H1 (cell line): Measurements from ENCODE around the gene CCNI. TPM values are rescaled to one million over a fixed set of nuclear protein-coding genes. Genes with fewer than 3 reads are reported as not detected.

Experiments
- CTCF ChIA-PET: fragments of 300-600 bp; sonication (Branson Sonifier 250); formaldehyde crosslinking; loops from one replicate; lab custom pipeline; 2021; ENCODE audit not compliant: partially characterized antibody; lab: Charles Lee
- POLR2A ChIA-PET: fragments of 300-600 bp; sonication (Branson Sonifier 250); formaldehyde crosslinking; loops from one replicate; lab custom pipeline; 2021; ENCODE audit warnings: inconsistent platforms; ENCODE audit not compliant: partially characterized antibody; lab: Charles Lee
- DNase-seq, 2 experiments: peaks; one replicate each; pipeline versions ENCODE4 v3.0.0 to v3.0.0-alpha.2; 2010 to 2022; ENCODE audit warnings: low spot score in 2 of 2, low read depth in 1 of 2, mixed read lengths in 1 of 2
- FAIRE-seq: peaks from 2 replicates; lab custom pipeline; 2011; peaks lifted over from hg19 to GRCh38; lab: Jason Lieb, UNC
- H2AFZ ChIP-seq: 2 replicates; pipeline ENCODE4 v1.8.1; 2012; ENCODE audit warnings: low read length, inconsistent platforms
- H2AK5ac ChIP-seq: 2 replicates; pipeline ENCODE4 v1.6.1; 2013; ENCODE audit warnings: low read depth, low read length
- H2BK120ac ChIP-seq: replicated peaks from 2 replicates; pipeline ENCODE3; 2013; ENCODE audit warnings: low read depth, low read length, inconsistent platforms
- H2BK12ac ChIP-seq: 2 replicates; pipeline ENCODE4 v1.6.1; 2013; ENCODE audit warnings: low read depth, low read length
- H2BK15ac ChIP-seq: 2 replicates; pipeline ENCODE4 v1.6.1; 2013; ENCODE audit warnings: low read length
- H2BK20ac ChIP-seq: 2 replicates; pipeline ENCODE4 v1.6.1; 2013; ENCODE audit warnings: low read length
- H2BK5ac ChIP-seq: 2 replicates; pipeline ENCODE4 v1.6.1; 2013; ENCODE audit warnings: low read depth, low read length
- H3K14ac ChIP-seq: 2 replicates; pipeline ENCODE4 v1.6.1; 2013; ENCODE audit warnings: inconsistent platforms; ENCODE audit not compliant: insufficient read length
- H3K18ac ChIP-seq: 2 replicates; pipeline ENCODE4 v1.6.1; 2013; ENCODE audit warnings: low read length; ENCODE audit errors: extremely low read depth
- H3K23ac ChIP-seq: 2 replicates; pipeline ENCODE4 v1.6.1; 2013; ENCODE audit warnings: inconsistent platforms; ENCODE audit not compliant: insufficient read length
- H3K23me2 ChIP-seq: 2 replicates; pipeline ENCODE4 v1.6.1; 2013; ENCODE audit warnings: low read depth, low read length
- H3K27ac ChIP-seq: 2 replicates; pipeline ENCODE4 v1.6.1; 2011; ENCODE audit warnings: low read depth, low read length, inconsistent platforms
- H3K27me3 ChIP-seq, 4 experiments: replicated peaks in 1 of 4; 1 replicate in 1 of 4; 2 replicates in 3 of 4; pipeline versions ENCODE4 v1.6.1 to v1.8.1; 2011 to 2013; ENCODE audit warnings: low read length in 3 of 4, mild to moderate bottlenecking in 3 of 4, inconsistent platforms in 2 of 4, mixed read lengths in 2 of 4, moderate library complexity in 1 of 4; ENCODE audit not compliant: control insufficient read depth in 3 of 4, insufficient read depth in 3 of 4; ENCODE audit errors: extremely low read depth in 1 of 4
- H3K36me3 ChIP-seq, 4 experiments: 2 replicates each; pipeline versions ENCODE4 v1.6.1 to v1.8.1; 2011 to 2013; ENCODE audit warnings: mild to moderate bottlenecking in 4 of 4, low read length in 3 of 4, moderate library complexity in 2 of 4, control low read depth in 1 of 4, inconsistent platforms in 1 of 4; ENCODE audit not compliant: insufficient read depth in 4 of 4, control insufficient read depth in 2 of 4
- H3K4ac ChIP-seq: replicated peaks from 2 replicates; pipeline ENCODE3; 2013; ENCODE audit warnings: low read length, low read depth, mixed read lengths, inconsistent platforms; ENCODE audit not compliant: insufficient read length
- H3K4me1 ChIP-seq, 4 experiments: replicated peaks in 1 of 4; 1 replicate in 1 of 4; 2 replicates in 3 of 4; pipeline versions ENCODE4 v1.6.1 to v1.8.1; 2011 to 2013; ENCODE audit warnings: low read length in 3 of 4, inconsistent platforms in 2 of 4, mixed read lengths in 1 of 4; ENCODE audit not compliant: insufficient read depth in 4 of 4, control insufficient read depth in 3 of 4
- H3K4me2 ChIP-seq, 2 experiments: 2 replicates each; pipeline versions ENCODE4 v1.6.1 to v1.8.1; 2011 to 2013; ENCODE audit warnings: low read depth in 2 of 2, low read length in 2 of 2, control low read depth in 1 of 2, inconsistent platforms in 1 of 2, mild to moderate bottlenecking in 1 of 2; ENCODE audit not compliant: insufficient read depth in 1 of 2
- H3K4me3 ChIP-seq, 4 experiments: fragments of 200-600, 300-600 bp in 1 of 4; sonication (generic), shearing (Covaris generic), sonication (Bioruptor Twin) in 1 of 4; 2 replicates each; pipeline versions ENCODE4 v1.5.1 to v1.8.1; 2011 to 2016; ENCODE audit warnings: low read length in 4 of 4, low read depth in 3 of 4, control low read depth in 2 of 4, inconsistent platforms in 2 of 4, mild to moderate bottlenecking in 2 of 4, mixed read lengths in 1 of 4, moderate library complexity in 1 of 4; ENCODE audit not compliant: insufficient read depth in 2 of 4; ENCODE audit errors: extremely low read depth in 1 of 4
- H3K56ac ChIP-seq: replicated peaks from 2 replicates; pipeline ENCODE3; 2013; ENCODE audit warnings: low read depth, mild to moderate bottlenecking, mixed read lengths, low read length, inconsistent platforms; ENCODE audit not compliant: insufficient read length
- H3K79me1 ChIP-seq: 2 replicates; pipeline ENCODE4 v1.6.1; 2013; ENCODE audit warnings: low read depth, low read length, control low read depth
- H3K79me2 ChIP-seq, 2 experiments: 2 replicates each; pipeline versions ENCODE4 v1.6.1 to v1.8.1; 2012 to 2013; ENCODE audit warnings: low read length in 2 of 2, mild to moderate bottlenecking in 2 of 2, inconsistent platforms in 1 of 2; ENCODE audit not compliant: insufficient read depth in 2 of 2, control insufficient read depth in 1 of 2
- H3K9ac ChIP-seq, 4 experiments: replicated peaks in 1 of 4; 1 replicate in 1 of 4; 2 replicates in 3 of 4; pipeline versions ENCODE4 v1.6.1 to v1.8.1; 2011 to 2013; ENCODE audit warnings: low read depth in 3 of 4, low read length in 3 of 4, control low read depth in 2 of 4, mild to moderate bottlenecking in 2 of 4, moderate library complexity in 2 of 4, inconsistent platforms in 1 of 4; ENCODE audit errors: extremely low read depth in 1 of 4
- H3K9me3 ChIP-seq, 2 experiments: 2 replicates each; pipeline versions ENCODE4 v1.6.1 to v1.8.1; 2012 to 2013; ENCODE audit warnings: mild to moderate bottlenecking in 2 of 2, moderate library complexity in 2 of 2, control low read depth in 1 of 2, inconsistent platforms in 1 of 2, low read depth in 1 of 2, low read length in 1 of 2, mixed read lengths in 1 of 2; ENCODE audit not compliant: insufficient read depth in 2 of 2
- H4K20me1 ChIP-seq, 2 experiments: replicated peaks in 1 of 2; 2 replicates each; pipeline versions ENCODE3 to v1.8.1; 2011 to 2013; ENCODE audit warnings: inconsistent platforms in 2 of 2, low read length in 2 of 2, mild to moderate bottlenecking in 1 of 2; ENCODE audit not compliant: insufficient read depth in 2 of 2, control insufficient read depth in 1 of 2
- H4K5ac ChIP-seq: 2 replicates; pipeline ENCODE4 v1.6.1; 2013; ENCODE audit warnings: low read length, low read depth, mixed read lengths, inconsistent platforms; ENCODE audit not compliant: insufficient read length
- H4K8ac ChIP-seq: 2 replicates; pipeline ENCODE4 v1.8.0; 2013; ENCODE audit warnings: mild to moderate bottlenecking, moderate library complexity, low read length, inconsistent platforms; ENCODE audit not compliant: insufficient read depth; ENCODE audit errors: extremely low read depth
- H4K91ac ChIP-seq: replicated peaks from 2 replicates; pipeline ENCODE3; 2013; ENCODE audit warnings: low read length, mixed read lengths, inconsistent platforms; ENCODE audit not compliant: insufficient read length
- CTCF ChIP-seq, 3 experiments: IDR thresholded peaks; 1 replicate in 2 of 3; 2 replicates in 1 of 3; pipeline versions ENCODE4 v1.5.1 to v1.6.1; 2011; ENCODE audit warnings: low read length in 3 of 3, mild to moderate bottlenecking in 3 of 3, inconsistent platforms in 2 of 3, low read depth in 1 of 3, moderate library complexity in 1 of 3; ENCODE audit not compliant: insufficient read depth in 1 of 3; ENCODE audit errors: control extremely low read depth in 1 of 3
- HDAC2 ChIP-seq, 2 experiments: fragments of 300-600 bp in 1 of 2; sonication (generic) in 1 of 2; IDR thresholded peaks; 2 replicates each; pipeline ENCODE4 v1.6.1; 2011 to 2012; ENCODE audit warnings: low read depth in 2 of 2, low read length in 2 of 2, mild to moderate bottlenecking in 2 of 2, moderate library complexity in 2 of 2, borderline replicate concordance in 1 of 2, inconsistent platforms in 1 of 2
- HDAC6 ChIP-seq: IDR thresholded peaks from one replicate; pipeline ENCODE4 v1.7.1; 2012; ENCODE audit warnings: low read depth, mild to moderate bottlenecking, inconsistent platforms, low read length, moderate library complexity
- RAD21 ChIP-seq, 2 experiments: IDR thresholded peaks in 1 of 2; conservative IDR thresholded peaks in 1 of 2; 2 replicates each; pipeline ENCODE4 v1.6.1; 2011; ENCODE audit warnings: low read depth in 2 of 2, low read length in 2 of 2, improper control_type of control experiment in 1 of 2, inconsistent platforms in 1 of 2, mild to moderate bottlenecking in 1 of 2, moderate library complexity in 1 of 2
- SAP30 ChIP-seq: fragments of 300-600 bp; sonication (generic); IDR thresholded peaks from 2 replicates; pipeline ENCODE4 v1.7.1; 2012; ENCODE audit warnings: low read length, moderate library complexity, mild to moderate bottlenecking, inconsistent platforms; ENCODE audit not compliant: insufficient read depth, insufficient replicate concordance
- SIX5 ChIP-seq: IDR thresholded peaks from 2 replicates; pipeline ENCODE4 v1.6.1; 2011; ENCODE audit warnings: mild to moderate bottlenecking, low read depth, low read length
- SP2 ChIP-seq: IDR thresholded peaks from 2 replicates; pipeline ENCODE4 v1.6.1; 2012; ENCODE audit warnings: mild to moderate bottlenecking, low read length, inconsistent platforms
- SP4 ChIP-seq: IDR thresholded peaks from 2 replicates; pipeline ENCODE4 v1.6.1; 2012; ENCODE audit warnings: low read length, inconsistent platforms
- SUZ12 ChIP-seq: fragments of 200-600 bp; sonication (generic); IDR thresholded peaks from 2 replicates; pipeline ENCODE4 v1.6.1; 2012; ENCODE audit warnings: mild to moderate bottlenecking, inconsistent platforms, low read length, moderate library complexity, mixed read lengths
- TAF7 ChIP-seq: optimal IDR thresholded peaks from 2 replicates; pipeline ENCODE3; 2011; ENCODE audit warnings: low read depth, mild to moderate bottlenecking, inconsistent platforms, low read length, moderate library complexity, borderline replicate concordance
- WGBS, 2 experiments: shearing (Covaris generic) in 1 of 2; methylation state at CpG; one replicate each; pipeline versions ENCODE4 v1.1.6 to v1.1.7; 2013 to 2015; ENCODE audit warnings: low lambda C conversion rate in 2 of 2, mixed read lengths in 2 of 2, inconsistent platforms in 1 of 2, low coverage in 1 of 2, missing lambda C conversion rate in 1 of 2; ENCODE audit not compliant: insufficient replicate concordance in 2 of 2, insufficient coverage in 1 of 2, insufficient read length in 1 of 2; ENCODE audit errors: extremely low coverage in 1 of 2, missing lambda C conversion rate in 1 of 2; 5-methylcytosine and 5-hydroxymethylcytosine counted together
- polyA plus RNA-seq, 7 experiments: library from polyadenylated mRNA; depleted of rRNA in 3 of 7; stranded (reverse) in 5 of 7; unstranded in 2 of 7; fragments of >200 nt in 5 of 7; fragments of 200-250 nt in 2 of 7; gene quantifications; 1 replicate in 5 of 7; 2 replicates in 1 of 7; 4 replicates in 1 of 7; pipeline versions ENCODE4 v1.2.1 to v1.2.3, GENCODE V29; 2011 to 2013; ENCODE audit warnings: missing spikeins in 2 of 7, mixed read lengths in 2 of 7
- total RNA-seq: library from RNA; stranded (reverse); fragmentation: NEBNext Ultra II Directional; extraction: Animal tissue kit (Norgen Biotek cat#: 25700); gene quantifications from 2 replicates; pipeline ENCODE4 v1.2.1, GENCODE V29; 2021

Gene CCNI
- total and polyA plus RNA-seq, 2 of the 8 experiments (the other 6 are each of a cell fraction or from before 2014, with no cell fraction given), result 97.8 to 234 TPM

GRCh38 chr4:77052352-77052751 is 23.4 kb downstream of the CCNI start:
- 64% methylated on average over 3 of the region's 3 CpGs; no CpG with 5 or more reads in 1 of the 2 experiments for WGBS, 2 experiments
- H2BK120ac ChIP-seq, result no peak overlapping the region
- no peak overlapping the region for H4K91ac ChIP-seq
- no peak overlapping the region for H3K18ac ChIP-seq
- H3K27me3 ChIP-seq, result no peaks in the 10 kb centered on the region
- peak; percentile 88 for FAIRE-seq
- H3K79me1 ChIP-seq, result no peaks in the 10 kb centered on the region
- peak overlapping the region; percentile 93; the same call in 1 of the 2 replicates for H2AK5ac ChIP-seq
- H4K8ac ChIP-seq, result no peak overlapping the region
- H3K23ac ChIP-seq, result no peak overlapping the region
- ChIA-PET CTCF (interaction anchor here (0.9 to 13.6 kb wide), 24 partner anchors 9 to 549 kb away, joined by 3 to 258 read pairs (median 4); no protein-coding TSS in a partner anchor), POLR2A (interaction anchor here (0.9 to 1.3 kb wide), 4 partner anchors 12 to 151 kb away, joined by 3 to 4 read pairs (median 3); no protein-coding TSS in a partner anchor)
- DNase-seq, result peak in 1 of 2 experiments; percentile 89
- peaks cover 5 to 71% (median 28%) of the 10 kb centered on the region in 4 experiments for H3K36me3 ChIP-seq
- H3K56ac ChIP-seq, result no peak overlapping the region
- no peaks in the 10 kb centered on the region for H3K79me2 ChIP-seq
- no peak overlapping the region for H3K4me2 ChIP-seq
- H2BK5ac ChIP-seq, result no peak overlapping the region
- no peaks in the 10 kb centered on the region for H3K23me2 ChIP-seq
- H2BK15ac ChIP-seq, result no peak overlapping the region
- no peak overlapping the region for H3K4ac ChIP-seq
- H4K20me1 ChIP-seq, result peaks cover 0 to 2% of the 10 kb centered on the region in 2 experiments
- H2BK12ac ChIP-seq, result no peak overlapping the region
- H3K14ac ChIP-seq, result no peak overlapping the region
- H4K5ac ChIP-seq, result no peak overlapping the region
- 0 out of 2 replicates have a peak overlapping the region, but pooled peaks have one; percentile 37 for H3K27ac ChIP-seq
- no peak overlapping the region for H3K9ac ChIP-seq
- no peaks in the 10 kb centered on the region for H3K9me3 ChIP-seq
- H3K4me1 ChIP-seq, result no peaks in the 10 kb centered on the region; a peak in 1 of 7 replicates
- H2BK20ac ChIP-seq, result 0 out of 2 replicates have a peak overlapping the region, but pooled peaks have one; percentile 64
- no peak overlapping the region for H2AFZ ChIP-seq
- no peak overlapping the region for H3K4me3 ChIP-seq
- TF ChIP-seq SP4 (no peak), CTCF (IDR thresholded peaks at IDR 0.05; ENCODE audit: control extremely low read depth in 1 of 3, insufficient read depth in 1 of 3, low read depth in 1 of 3, low read length in 3 of 3) (peak; percentile 61 to 92 (median 81)), SIX5 (no peak), SAP30 (no peak), TAF7 (no peak), SP2 (no peak), SUZ12 (no peak), RAD21 (IDR thresholded peaks at IDR 0.05 in 1 of 2, conservative IDR thresholded peaks at IDR 0.05 in 1 of 2; ENCODE audit: low read depth in 2 of 2, low read length in 2 of 2) (peak; percentile 76 to 82), HDAC2 (IDR thresholded peaks at IDR 0.05; ENCODE audit: borderline replicate concordance in 1 of 2, low read depth in 2 of 2, low read length in 2 of 2) (no peak), HDAC6 (no peak)
